ENCODE measurements around the gene ABCA8.
"Not testable (repeated sequence)": the region's sequence is repeated elsewhere in the genome, so short reads cannot be mapped to it uniquely, and the experiment has no call there.

ABCA8 gene

GRCh38 chr17:68943812-68944182 lies 11.4 kb downstream of the ABCA8 start:
- DNase-seq (ENCODE audit: low read depth in 3 of 3) = not testable (repeated sequence)

GRCh38 chr17:68943123-68943811 lies 11.9 kb downstream of the ABCA8 start:
- no peak for DNase-seq (ENCODE audit: low read depth in 3 of 3)

- no peak for DNase-seq (ENCODE audit: low read depth in 3 of 3)
Observed at GRCh38 chr17:68942389-68942788, 12.8 kb downstream of the ABCA8 start.

- DNase-seq (ENCODE audit: low read depth in 3 of 3) = no peak
Observed at GRCh38 chr17:68941761-68942160, 13.4 kb downstream of the ABCA8 start.

GRCh38 chr17:68939195-68939594 lies 16.0 kb downstream of the ABCA8 start:
- DNase-seq (ENCODE audit: low read depth in 3 of 3) = no peak

- no peak for DNase-seq (ENCODE audit: low read depth in 3 of 3)
Observed at GRCh38 chr17:68937890-68938514, 17.2 kb downstream of the ABCA8 start.

GRCh38 chr17:68927516-68927915 lies 27.7 kb downstream of the ABCA8 start:
- DNase-seq (ENCODE audit: low read depth in 3 of 3) = no peak

GRCh38 chr17:68924793-68925720 lies 30.1 kb downstream of the ABCA8 start:
- no peak for DNase-seq (ENCODE audit: low read depth in 3 of 3)

GRCh38 chr17:68910789-68911431 lies 44.3 kb downstream of the ABCA8 start:
- no peak for DNase-seq (ENCODE audit: low read depth in 3 of 3)

- DNase-seq (ENCODE audit: low read depth in 3 of 3) = no peak
Observed at GRCh38 chr17:68910251-68910705, 44.9 kb downstream of the ABCA8 start.

- no peak for DNase-seq (ENCODE audit: low read depth in 3 of 3)
Observed at GRCh38 chr17:68909066-68909465, 46.1 kb downstream of the ABCA8 start.

GRCh38 chr17:68908045-68908444 lies 47.1 kb downstream of the ABCA8 start:
- DNase-seq (ENCODE audit: low read depth in 3 of 3) = no peak

- no peak for DNase-seq (ENCODE audit: low read depth in 3 of 3)
Observed at GRCh38 chr17:68906638-68907037, 48.6 kb downstream of the ABCA8 start.

- no peak for DNase-seq (ENCODE audit: low read depth in 3 of 3)
Observed at GRCh38 chr17:68903286-68903685, 51.9 kb downstream of the ABCA8 start.

GRCh38 chr17:68897557-68897956 lies 57.6 kb downstream of the ABCA8 start:
- no peak for DNase-seq (ENCODE audit: low read depth in 3 of 3)

GRCh38 chr17:68892658-68893057 lies 62.5 kb downstream of the ABCA8 start:
- DNase-seq (ENCODE audit: low read depth in 3 of 3) = no peak

GRCh38 chr17:68892193-68892592 lies 63.0 kb downstream of the ABCA8 start:
- no peak for DNase-seq (ENCODE audit: low read depth in 3 of 3)

- no peak for DNase-seq (ENCODE audit: low read depth in 3 of 3)
Observed at GRCh38 chr17:68886401-68886800, 68.8 kb downstream of the ABCA8 start.

- DNase-seq (ENCODE audit: low read depth in 3 of 3) = no peak
Observed at GRCh38 chr17:68884888-68885287, 70.3 kb downstream of the ABCA8 start.

GRCh38 chr17:68878226-68878885 lies 76.8 kb downstream of the ABCA8 start:
- no peak for DNase-seq (ENCODE audit: low read depth in 3 of 3)

GRCh38 chr17:68871447-68871846 lies 83.7 kb downstream of the ABCA8 start:
- DNase-seq (ENCODE audit: low read depth in 3 of 3) = no peak

Data from stimulated activated CD4-positive, alpha-beta T cell treated with anti-CD3 and anti-CD28 coated beads, TNF-alpha, amount 100 ng/mL, for 4 hours (primary cell).